Embryonic facial prominence (tissue), 1 donor: ENCODE data around the gene MORN1.
A peak's percentile ranks its signal among the peaks of the same experiment; 100 is the strongest.

Experiments used
- DNase-seq: peaks from one replicate; pipeline ENCODE4 v3.0.0-alpha.2; 2016; ENCODE audit errors: extremely low spot score

MORN1 gene

GRCh38 chr1:2292725-2293450, 98.5 kb downstream of the MORN1 start:
- DNase-seq: no peak

- DNase-seq: no peak
Measured at GRCh38 chr1:2291577-2291976, 99.8 kb downstream of the MORN1 start.

- peak; percentile 45 for DNase-seq
Measured at GRCh38 chr1:2290595-2291510, 100.5 kb downstream of the MORN1 start.

- DNase-seq: no peak
Measured at GRCh38 chr1:2290171-2290578, 101.2 kb downstream of the MORN1 start.

- no peak for DNase-seq
Measured at GRCh38 chr1:2289607-2290006, 101.7 kb downstream of the MORN1 start.

- no peak for DNase-seq
Measured at GRCh38 chr1:2288816-2289536, 102.4 kb downstream of the MORN1 start.

- DNase-seq: no peak
Measured at GRCh38 chr1:2288311-2288710, 103.0 kb downstream of the MORN1 start.

GRCh38 chr1:2287649-2288048, 103.7 kb downstream of the MORN1 start:
- no peak for DNase-seq

- DNase-seq: no peak
Measured at GRCh38 chr1:2286923-2287322, 104.4 kb downstream of the MORN1 start.

GRCh38 chr1:2284932-2285331, 106.4 kb downstream of the MORN1 start:
- DNase-seq: no peak

GRCh38 chr1:2283991-2284895, 107.1 kb downstream of the MORN1 start:
- DNase-seq: no peak

- no peak for DNase-seq
Measured at GRCh38 chr1:2283371-2283990, 107.9 kb downstream of the MORN1 start.

- no peak for DNase-seq
Measured at GRCh38 chr1:2282556-2283270, 108.6 kb downstream of the MORN1 start.

- DNase-seq: no peak
Measured at GRCh38 chr1:2279817-2280216, 111.5 kb downstream of the MORN1 start.

GRCh38 chr1:2279210-2279639, 112.1 kb downstream of the MORN1 start:
- DNase-seq: peak; percentile 95

GRCh38 chr1:2278591-2279209, 112.7 kb downstream of the MORN1 start:
- DNase-seq: no peak

- no peak for DNase-seq
Measured at GRCh38 chr1:2277741-2278488, 113.4 kb downstream of the MORN1 start.

GRCh38 chr1:2276803-2277580, 114.4 kb downstream of the MORN1 start:
- DNase-seq: no peak
